ENCODE results near the gene RP2. TPM values are rescaled to one million over a fixed set of nuclear protein-coding genes. Genes with fewer than 3 reads are reported as not detected.

The RP2 gene
- total RNA-seq, 1 donor from 2014 or later: 22.0 TPM

- peak in 1 of 2 donors; percentile 30 for DNase-seq (ENCODE audit: low read depth in 2 of 2)
Measured at GRCh38 chrX:46841346-46841745, 4.5 kb downstream of the RP2 start.

- no peak for DNase-seq (ENCODE audit: low read depth in 2 of 2)
Measured at GRCh38 chrX:46844913-46845312, 8.1 kb downstream of the RP2 start.

- peak in 1 of 2 donors; percentile 27 for DNase-seq (ENCODE audit: low read depth in 2 of 2)
Measured at GRCh38 chrX:46849933-46850332, 13.1 kb downstream of the RP2 start.

- no peak for DNase-seq (ENCODE audit: low read depth in 2 of 2)
Measured at GRCh38 chrX:46850771-46851170, 13.9 kb downstream of the RP2 start.

GRCh38 chrX:46856483-46856882, 19.6 kb downstream of the RP2 start:
- DNase-seq (ENCODE audit: low read depth in 2 of 2): no peak

- DNase-seq (ENCODE audit: low read depth in 2 of 2): no peak
Measured at GRCh38 chrX:46860557-46860956, 23.7 kb downstream of the RP2 start.

- DNase-seq (ENCODE audit: low read depth in 2 of 2): no peak
Measured at GRCh38 chrX:46863072-46863471, 26.2 kb downstream of the RP2 start.

GRCh38 chrX:46864606-46865005, 27.8 kb downstream of the RP2 start:
- DNase-seq (ENCODE audit: low read depth in 2 of 2): no peak

GRCh38 chrX:46865281-46865680, 28.4 kb downstream of the RP2 start:
- DNase-seq (ENCODE audit: low read depth in 2 of 2): peak; percentile 69 to 89

GRCh38 chrX:46866726-46867125, 29.9 kb downstream of the RP2 start:
- DNase-seq (ENCODE audit: low read depth in 2 of 2): no peak

- peak in 1 of 2 donors; percentile 59 for DNase-seq (ENCODE audit: low read depth in 2 of 2)
Measured at GRCh38 chrX:46873746-46874145, 36.9 kb downstream of the RP2 start.

- no peak for DNase-seq (ENCODE audit: low read depth in 2 of 2)
Measured at GRCh38 chrX:46876901-46877300, 40.1 kb downstream of the RP2 start.

GRCh38 chrX:46882266-46882665, 45.4 kb downstream of the RP2 start:
- DNase-seq (ENCODE audit: low read depth in 2 of 2): no peak

- no peak for DNase-seq (ENCODE audit: low read depth in 2 of 2)
Measured at GRCh38 chrX:46884799-46885198, 48.0 kb downstream of the RP2 start.

GRCh38 chrX:46898207-46898606, 61.4 kb downstream of the RP2 start:
- DNase-seq (ENCODE audit: low read depth in 2 of 2): no peak

GRCh38 chrX:46903458-46904242, 66.8 kb downstream of the RP2 start:
- DNase-seq (ENCODE audit: low read depth in 2 of 2): peak; percentile 80 to 88

- DNase-seq (ENCODE audit: low read depth in 2 of 2): peak in 1 of 2 donors; percentile 71
Measured at GRCh38 chrX:46904626-46905025, 67.8 kb downstream of the RP2 start.

GRCh38 chrX:46910415-46910814, 73.6 kb downstream of the RP2 start:
- DNase-seq (ENCODE audit: low read depth in 2 of 2): no peak

GRCh38 chrX:46912098-46912602, 75.3 kb downstream of the RP2 start, which contains the start of gene JADE3:
Gene JADE3 (plus strand): TSS chrX:46912421. CDS start chrX:46984895, 72,474 bp downstream.
- peak; percentile 80 to 85 for DNase-seq (ENCODE audit: low read depth in 2 of 2)

- peak; percentile 55 to 57 for DNase-seq (ENCODE audit: low read depth in 2 of 2)
Measured at GRCh38 chrX:46912603-46913491, 76.0 kb downstream of the RP2 start.

GRCh38 chrX:46913667-46914066, 76.8 kb downstream of the RP2 start:
- peak; percentile 26 to 34 for DNase-seq (ENCODE audit: low read depth in 2 of 2)

GRCh38 chrX:46916273-46916672, 79.4 kb downstream of the RP2 start:
- DNase-seq (ENCODE audit: low read depth in 2 of 2): no peak

All from lung microvascular endothelial cell (primary cell).